Measurements from ENCODE around the gene RGS5.

Gene RGS5

GRCh38 chr1:163227126-163227525, 24.4 kb upstream of the RGS5 start:
- no peak overlapping the region for H3K4me3 ChIP-seq (ENCODE audit: low read length)
- H3K27ac ChIP-seq (ENCODE audit: low read length) = no peak overlapping the region
- no peaks in the 10 kb centered on the region for H3K36me3 ChIP-seq (replicated peaks; ENCODE audit: low read depth, low read length)
- no peaks in the 10 kb centered on the region for H3K9me3 ChIP-seq (ENCODE audit: insufficient read depth, low read length)
- H3K9ac ChIP-seq (ENCODE audit: low read length) = no peak overlapping the region
- H3K27me3 ChIP-seq (ENCODE audit: low read depth, low read length) = no peaks in the 10 kb centered on the region
- H2AFZ ChIP-seq (ENCODE audit: low read depth, low read length) = no peak overlapping the region
- no peaks in the 10 kb centered on the region for H3K79me2 ChIP-seq (ENCODE audit: low read length)
- no peak for TF ChIP-seq CTCF (IDR thresholded peaks at IDR 0.05; ENCODE audit: low read depth, low read length)
- TF ChIP-seq EZH2phosphoT487 (IDR thresholded peaks at IDR 0.05; ENCODE audit: low read depth) = no peak
- no peak overlapping the region for H3K4me2 ChIP-seq (ENCODE audit: low read length)
- no peaks in the 10 kb centered on the region for H4K20me1 ChIP-seq (ENCODE audit: insufficient read depth, low read length)
- no peaks in the 10 kb centered on the region for H3K4me1 ChIP-seq (ENCODE audit: low read length)

DNA sequence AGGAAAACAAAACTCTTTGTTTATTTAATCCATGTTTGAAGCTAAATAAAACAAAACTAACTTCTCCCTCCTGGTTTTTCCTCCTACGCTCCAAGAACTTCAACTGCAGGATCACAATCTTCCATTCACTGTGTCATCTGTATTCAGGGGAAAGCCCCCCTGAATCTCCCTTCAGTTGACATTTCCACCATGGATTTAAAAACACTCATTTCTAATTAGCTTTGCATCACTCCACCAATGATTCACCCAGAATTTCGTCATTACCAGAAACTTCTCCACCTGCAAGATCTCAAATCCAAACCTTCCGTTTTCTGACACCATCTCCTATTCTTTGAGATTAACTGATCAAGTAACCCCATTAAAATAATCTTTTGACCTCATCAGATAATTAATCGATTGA, 10.9 kb upstream of the RGS5 start:
- TF ChIP-seq CTCF (IDR thresholded peaks at IDR 0.05; ENCODE audit: low read depth, low read length) = no peak
- no peak for TF ChIP-seq EZH2phosphoT487 (IDR thresholded peaks at IDR 0.05; ENCODE audit: low read depth)
- Histone ChIP-seq H3K36me3 (replicated peaks; ENCODE audit: low read depth, low read length) (no peaks in the 10 kb centered on the region), H2AFZ (ENCODE audit: low read depth, low read length) (no peak overlapping the region), H3K9ac (ENCODE audit: low read length) (no peak overlapping the region), H3K4me3 (ENCODE audit: low read length) (no peak overlapping the region), H3K4me2 (ENCODE audit: low read length) (no peak overlapping the region), H4K20me1 (ENCODE audit: insufficient read depth, low read length) (no peaks in the 10 kb centered on the region), H3K27ac (ENCODE audit: low read length) (no peak overlapping the region), H3K4me1 (ENCODE audit: low read length) (peaks cover 5% of the 10 kb centered on the region; the same call in 1 of the 2 replicates), H3K79me2 (ENCODE audit: low read length) (no peaks in the 10 kb centered on the region), H3K9me3 (ENCODE audit: insufficient read depth, low read length) (no peaks in the 10 kb centered on the region), H3K27me3 (ENCODE audit: low read depth, low read length) (peaks cover 30% of the 10 kb centered on the region)

- Histone ChIP-seq H3K4me3 (ENCODE audit: low read length) (no peak overlapping the region), H3K79me2 (ENCODE audit: low read length) (no peaks in the 10 kb centered on the region), H4K20me1 (ENCODE audit: insufficient read depth, low read length) (no peaks in the 10 kb centered on the region), H3K27me3 (ENCODE audit: low read depth, low read length) (peaks cover 30% of the 10 kb centered on the region), H3K36me3 (replicated peaks; ENCODE audit: low read depth, low read length) (no peaks in the 10 kb centered on the region), H3K9me3 (ENCODE audit: insufficient read depth, low read length) (no peaks in the 10 kb centered on the region), H3K4me2 (ENCODE audit: low read length) (no peak overlapping the region), H3K9ac (ENCODE audit: low read length) (no peak overlapping the region), H3K27ac (ENCODE audit: low read length) (no peak overlapping the region), H3K4me1 (ENCODE audit: low read length) (peaks cover 5% of the 10 kb centered on the region; the same call in 1 of the 2 replicates), H2AFZ (ENCODE audit: low read depth, low read length) (no peak overlapping the region)
- no peak for TF ChIP-seq CTCF (IDR thresholded peaks at IDR 0.05; ENCODE audit: low read depth, low read length)
- no peak for TF ChIP-seq EZH2phosphoT487 (IDR thresholded peaks at IDR 0.05; ENCODE audit: low read depth)
Measured at GRCh38 chr1:163211667-163212066, 9.0 kb upstream of the RGS5 start.

DNA sequence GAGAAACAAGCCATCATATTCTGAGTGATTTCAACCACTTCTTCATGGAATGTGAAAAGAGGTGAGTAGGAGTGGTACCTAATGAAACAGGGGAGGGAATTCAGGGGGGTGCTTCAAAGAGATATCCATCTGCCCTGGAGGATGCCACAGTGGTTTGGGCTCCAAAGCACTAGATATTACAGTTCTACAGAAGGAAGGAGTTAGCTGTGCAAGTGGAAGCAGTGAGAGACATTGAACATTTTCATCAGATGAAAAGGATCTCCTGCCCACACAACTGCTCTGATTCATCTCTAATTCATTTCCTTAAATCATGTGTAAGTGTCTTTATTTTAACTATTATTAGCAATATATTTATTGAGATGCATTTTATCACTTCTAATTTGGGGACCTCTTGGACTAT, 2.8 kb upstream of the RGS5 start:
- no peak overlapping the region for H3K4me2 ChIP-seq (ENCODE audit: low read length)
- no peaks in the 10 kb centered on the region for H3K79me2 ChIP-seq (ENCODE audit: low read length)

More for the DNA sequence above, 2.8 kb upstream of the RGS5 start:
- no peak overlapping the region for H3K4me3 ChIP-seq (ENCODE audit: low read length)
- no peak overlapping the region for H3K9ac ChIP-seq (ENCODE audit: low read length)
- H3K36me3 ChIP-seq (replicated peaks; ENCODE audit: low read depth, low read length) = no peaks in the 10 kb centered on the region
- H2AFZ ChIP-seq (ENCODE audit: low read depth, low read length) = no peak overlapping the region
- peaks cover 8% of the 10 kb centered on the region; the same call in 1 of the 2 replicates for H3K27me3 ChIP-seq (ENCODE audit: low read depth, low read length)
- no peaks in the 10 kb centered on the region for H4K20me1 ChIP-seq (ENCODE audit: insufficient read depth, low read length)
- TF ChIP-seq EZH2phosphoT487 (IDR thresholded peaks at IDR 0.05; ENCODE audit: low read depth) (no peak), CTCF (IDR thresholded peaks at IDR 0.05; ENCODE audit: low read depth, low read length) (no peak)
- no peak overlapping the region for H3K27ac ChIP-seq (ENCODE audit: low read length)
- H3K9me3 ChIP-seq (ENCODE audit: insufficient read depth, low read length) = no peaks in the 10 kb centered on the region
- H3K4me1 ChIP-seq (ENCODE audit: low read length) = no peaks in the 10 kb centered on the region
